DND-41 (cell line): ENCODE data around the gene CYP39A1.

Experiments used
- CTCF ChIP-seq: IDR thresholded peaks from 2 replicates; pipeline ENCODE4 v1.5.1; 2012; ENCODE audit warnings: borderline replicate concordance, low read length, moderate library complexity, mild to moderate bottlenecking; ENCODE audit not compliant: poor library complexity, severe bottlenecking; ENCODE audit errors: extremely low read depth
- EZH2 ChIP-seq: IDR thresholded peaks from 3 replicates; pipeline ENCODE4 v1.6.1; 2012; ENCODE audit warnings: borderline replicate concordance, low read depth, mild to moderate bottlenecking, moderate library complexity, low read length, inconsistent platforms; ENCODE audit not compliant: severe bottlenecking

- no peak for TF ChIP-seq CTCF
- no peak for TF ChIP-seq EZH2
These were observed 47.4 kb upstream of the CYP39A1 start for GRCh38 chr6:46699970-46700369.
